Effector memory CD4-positive, alpha-beta T cell (primary cell): Measurements from ENCODE around the gene PCSK2.
"Not testable (repeated sequence)": the region's sequence is repeated elsewhere in the genome, so short reads cannot be mapped to it uniquely, and the experiment has no call there.

Experiments used
- DNase-seq, 3 donors: peaks; one replicate each; pipeline ENCODE4 v3.0.0-alpha.2; 2020
- H3K27ac ChIP-seq: 2 replicates; pipeline ENCODE4 v1.7.0; 2013; ENCODE audit warnings: mild to moderate bottlenecking, low read length, moderate library complexity; ENCODE audit not compliant: insufficient read depth, poor library complexity, severe bottlenecking
- H3K27me3 ChIP-seq: replicated peaks from 2 replicates; pipeline ENCODE4 v1.7.0; 2013; ENCODE audit warnings: mild to moderate bottlenecking, low read length; ENCODE audit not compliant: insufficient read depth, control insufficient read depth, poor library complexity, severe bottlenecking
- H3K36me3 ChIP-seq: 2 replicates; pipeline ENCODE4 v1.7.0; 2013; ENCODE audit warnings: mild to moderate bottlenecking, low read length, moderate library complexity; ENCODE audit not compliant: control insufficient read depth, insufficient read depth
- H3K4me1 ChIP-seq: 2 replicates; pipeline ENCODE4 v1.7.0; 2013; ENCODE audit warnings: low read length, mild to moderate bottlenecking; ENCODE audit not compliant: control insufficient read depth, insufficient read depth, poor library complexity, severe bottlenecking
- H3K4me3 ChIP-seq: 2 replicates; pipeline ENCODE4 v1.7.0; 2013; ENCODE audit warnings: low read length, low read depth, mild to moderate bottlenecking; ENCODE audit not compliant: insufficient read depth, poor library complexity, severe bottlenecking
- H3K9me3 ChIP-seq: 2 replicates; pipeline ENCODE4 v1.7.0; 2013; ENCODE audit warnings: mild to moderate bottlenecking, low read length, moderate library complexity; ENCODE audit not compliant: control insufficient read depth

PCSK2 gene

DNA sequence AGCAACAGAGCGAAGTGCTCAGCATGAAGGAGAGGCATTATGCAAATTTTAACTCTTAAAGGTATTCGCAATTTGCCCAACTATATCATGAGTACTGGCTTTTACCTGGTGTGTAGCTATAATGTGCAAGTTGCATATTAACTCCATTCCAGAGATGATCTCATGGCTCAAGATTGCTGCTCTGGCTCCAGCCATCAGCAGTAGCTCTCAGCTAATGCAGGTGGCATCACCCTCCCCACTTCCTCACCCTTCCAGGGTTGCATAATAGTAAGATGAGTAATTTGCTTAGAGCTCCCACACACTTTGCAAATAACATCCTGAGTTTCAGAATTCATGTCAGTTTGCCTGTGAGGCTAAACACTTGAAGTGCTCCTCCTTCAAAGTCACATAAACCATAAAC, 15.9 kb upstream of the PCSK2 start:
- H3K9me3 ChIP-seq, result no peaks in the 10 kb centered on the region
- no peaks in the 10 kb centered on the region for H3K4me1 ChIP-seq
- H3K4me3 ChIP-seq, result no peak overlapping the region
- H3K27me3 ChIP-seq, result no peaks in the 10 kb centered on the region
- H3K27ac ChIP-seq, result no peak overlapping the region
- no peak for DNase-seq
- no peaks in the 10 kb centered on the region for H3K36me3 ChIP-seq

GRCh38 chr20:17215167-17215566, 11.7 kb upstream of the PCSK2 start:
- no peak overlapping the region for H3K4me3 ChIP-seq
- H3K27me3 ChIP-seq, result no peaks in the 10 kb centered on the region
- no peaks in the 10 kb centered on the region for H3K9me3 ChIP-seq
- no peaks in the 10 kb centered on the region for H3K4me1 ChIP-seq
- no peak overlapping the region for H3K27ac ChIP-seq
- DNase-seq, result no peak
- no peaks in the 10 kb centered on the region for H3K36me3 ChIP-seq

GRCh38 chr20:17219856-17220255, 7.0 kb upstream of the PCSK2 start:
- H3K4me3 ChIP-seq, H3K4me1 ChIP-seq, H3K27ac ChIP-seq, H3K9me3 ChIP-seq, DNase-seq, H3K27me3 ChIP-seq, H3K36me3 ChIP-seq: not testable (repeated sequence)

GRCh38 chr20:17223553-17223952, 3.3 kb upstream of the PCSK2 start:
- Histone ChIP-seq H3K27ac (no peak overlapping the region), H3K4me1 (no peaks in the 10 kb centered on the region), H3K36me3 (no peaks in the 10 kb centered on the region), H3K9me3 (no peaks in the 10 kb centered on the region), H3K27me3 (peaks cover 8% of the 10 kb centered on the region), H3K4me3 (no peak overlapping the region)
- DNase-seq, result no peak

GRCh38 chr20:17225851-17226409, 910 bp upstream of the PCSK2 start:
- H3K4me1 ChIP-seq, result no peaks in the 10 kb centered on the region
- no peak overlapping the region for H3K4me3 ChIP-seq
- no peak for DNase-seq
- no peaks in the 10 kb centered on the region for H3K36me3 ChIP-seq
- H3K27me3 ChIP-seq, result peaks cover 8% of the 10 kb centered on the region
- H3K9me3 ChIP-seq, result no peaks in the 10 kb centered on the region
- H3K27ac ChIP-seq, result no peak overlapping the region

DNA sequence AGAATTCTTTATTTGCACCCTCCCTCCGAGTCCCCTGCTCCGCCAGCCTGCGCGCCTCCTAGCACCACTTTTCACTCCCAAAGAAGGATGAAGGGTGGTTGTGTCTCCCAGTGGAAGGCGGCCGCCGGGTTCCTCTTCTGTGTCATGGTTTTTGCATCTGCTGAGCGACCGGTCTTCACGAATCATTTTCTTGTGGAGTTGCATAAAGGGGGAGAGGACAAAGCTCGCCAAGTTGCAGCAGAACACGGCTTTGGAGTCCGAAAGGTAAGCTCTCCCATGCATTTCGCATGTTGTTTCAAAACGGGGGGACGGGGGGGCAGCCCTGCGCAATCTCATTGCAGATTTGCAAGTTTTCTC, 357 bp downstream of the PCSK2 start:
- no peaks in the 10 kb centered on the region for H3K4me1 ChIP-seq
- no peak for DNase-seq
- H3K27me3 ChIP-seq, result peaks cover 8% of the 10 kb centered on the region
- H3K36me3 ChIP-seq, result no peaks in the 10 kb centered on the region
- H3K27ac ChIP-seq, result no peak overlapping the region
- no peak overlapping the region for H3K4me3 ChIP-seq
- no peaks in the 10 kb centered on the region for H3K9me3 ChIP-seq

DNA sequence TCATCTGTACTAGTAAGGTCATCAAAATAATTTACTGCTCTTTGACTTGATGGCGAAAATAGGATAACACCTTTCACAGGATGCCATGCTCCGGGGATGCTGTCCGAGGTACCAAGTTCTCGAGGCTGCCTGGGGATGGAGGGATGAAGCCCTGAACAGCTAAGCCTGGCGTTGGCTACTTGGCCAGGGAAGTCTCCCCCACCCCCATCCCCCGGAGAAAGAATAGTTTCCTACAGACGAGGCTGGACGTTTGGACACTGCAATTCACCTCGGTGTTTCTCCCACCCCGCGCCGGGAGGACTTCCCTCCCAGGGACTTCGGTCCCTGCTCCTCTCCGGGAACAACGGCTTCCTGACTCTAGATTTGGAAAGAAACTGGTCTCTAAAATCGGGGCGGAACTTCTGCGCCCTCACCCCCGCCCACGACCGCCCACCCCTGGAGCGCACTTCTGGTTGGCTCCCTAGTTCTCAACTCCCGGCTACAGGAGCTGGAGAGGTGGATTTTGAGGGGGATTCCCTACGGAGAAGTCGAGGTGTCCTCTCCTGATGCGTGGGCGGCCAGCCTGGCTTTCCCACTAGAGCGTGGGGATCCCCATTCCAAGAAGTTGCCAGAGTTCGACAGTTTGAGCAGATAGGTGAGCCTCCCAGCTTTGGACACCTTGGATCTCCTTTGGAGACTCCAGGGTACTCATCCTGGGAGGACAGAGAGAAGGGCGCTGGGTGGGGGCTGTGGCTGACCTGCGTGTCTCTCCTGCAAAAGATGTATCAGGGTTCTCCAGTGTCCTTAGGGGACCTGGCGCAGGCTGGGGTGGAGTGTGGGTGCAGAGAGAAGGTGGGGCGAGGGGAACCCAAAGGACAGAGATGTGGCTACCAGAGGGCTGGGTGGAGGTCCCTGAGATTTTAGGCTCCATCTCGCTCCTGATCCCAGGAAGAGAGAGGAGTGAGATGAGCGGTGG, 1.1 kb downstream of the PCSK2 start:
- H3K36me3 ChIP-seq, result no peaks in the 10 kb centered on the region
- no peaks in the 10 kb centered on the region for H3K4me1 ChIP-seq
- H3K9me3 ChIP-seq, result no peaks in the 10 kb centered on the region
- no peak overlapping the region for H3K4me3 ChIP-seq
- DNase-seq, result no peak
- H3K27me3 ChIP-seq, result peaks cover 8% of the 10 kb centered on the region
- no peak overlapping the region for H3K27ac ChIP-seq

DNA sequence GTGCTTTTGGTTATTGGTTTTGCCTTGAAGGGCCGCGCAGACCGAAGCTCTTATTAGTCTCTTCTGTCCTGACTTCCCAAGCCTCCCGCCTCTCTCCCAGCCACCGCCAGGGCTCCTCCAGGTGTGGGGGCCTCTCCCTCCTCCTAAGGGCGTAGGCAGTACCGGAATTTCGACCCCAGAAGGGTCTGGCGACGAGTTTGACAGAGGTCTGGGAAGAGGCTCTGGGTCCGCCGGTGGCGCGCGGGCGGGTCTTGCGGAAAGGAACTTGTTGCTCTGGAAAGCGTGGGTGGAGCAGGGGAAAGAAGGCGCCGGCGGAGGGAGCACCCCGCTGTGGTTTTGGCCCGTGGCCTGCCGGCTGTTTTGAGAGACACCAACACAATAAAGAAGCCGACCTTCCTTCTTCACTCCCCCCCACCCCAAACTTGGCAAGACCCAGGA, 1.8 kb downstream of the PCSK2 start:
- Histone ChIP-seq H3K36me3 (no peaks in the 10 kb centered on the region), H3K27me3 (peaks cover 8% of the 10 kb centered on the region), H3K27ac (no peak overlapping the region), H3K4me1 (no peaks in the 10 kb centered on the region), H3K4me3 (no peak overlapping the region), H3K9me3 (no peaks in the 10 kb centered on the region)
- no peak for DNase-seq

- Histone ChIP-seq H3K36me3 (no peaks in the 10 kb centered on the region), H3K4me1 (no peaks in the 10 kb centered on the region), H3K9me3 (no peaks in the 10 kb centered on the region), H3K27me3 (peaks cover 8% of the 10 kb centered on the region), H3K4me3 (no peak overlapping the region), H3K27ac (no peak overlapping the region)
- no peak for DNase-seq
Measured at GRCh38 chr20:17229256-17229655, 2.4 kb downstream of the PCSK2 start.

- Histone ChIP-seq H3K4me3 (no peak overlapping the region), H3K27me3 (no peaks in the 10 kb centered on the region), H3K36me3 (no peaks in the 10 kb centered on the region), H3K27ac (no peak overlapping the region), H3K9me3 (no peaks in the 10 kb centered on the region), H3K4me1 (no peaks in the 10 kb centered on the region)
- no peak for DNase-seq
Measured at GRCh38 chr20:17233626-17234025, 6.8 kb downstream of the PCSK2 start.
